Kidney epithelial cell (primary cell): ENCODE data around the gene GAMT. TPM values are rescaled to one million over a fixed set of nuclear protein-coding genes. Genes with fewer than 3 reads are reported as not detected.

Experiments
- DNase-seq: peaks from one replicate; pipeline ENCODE4 v3.0.0-alpha.2; 2010; ENCODE audit warnings: low read depth
- H3K27me3 ChIP-seq: 2 replicates; pipeline ENCODE4 v1.6.0; 2011; ENCODE audit warnings: low read length; ENCODE audit not compliant: control insufficient read depth, insufficient read depth
- H3K36me3 ChIP-seq: 2 replicates; pipeline ENCODE4 v1.5.1; 2011; ENCODE audit warnings: low read length; ENCODE audit not compliant: control insufficient read depth, insufficient read depth
- H3K4me3 ChIP-seq: 2 replicates; pipeline ENCODE4 v1.5.1; 2011; ENCODE audit warnings: low read depth, mild to moderate bottlenecking, control low read depth, low read length
- CTCF ChIP-seq: IDR thresholded peaks from 2 replicates; pipeline ENCODE4 v1.5.1; 2011; ENCODE audit warnings: mild to moderate bottlenecking, moderate library complexity, low read length, control low read depth, inconsistent platforms; ENCODE audit not compliant: insufficient read depth, poor library complexity, severe bottlenecking
- total RNA-seq: library from RNA; depleted of rRNA; stranded (reverse); fragments of >200 nt; gene quantifications from 2 replicates; pipeline ENCODE4 v1.2.3, GENCODE V29; 2015

The GAMT gene
- total RNA-seq, 1 donor from 2014 or later, result 20.3 TPM

GRCh38 chr19:1390890-1391423 is 10.4 kb downstream of the GAMT start:
- Histone ChIP-seq H3K27me3 (no peaks in the 10 kb centered on the region), H3K36me3 (peaks cover 2% of the 10 kb centered on the region), H3K4me3 (no peak overlapping the region)
- TF ChIP-seq CTCF, result no peak
- no peak for DNase-seq

- Histone ChIP-seq H3K4me3 (no peak overlapping the region), H3K27me3 (no peaks in the 10 kb centered on the region), H3K36me3 (peaks cover 2% of the 10 kb centered on the region)
- DNase-seq, result no peak
- no peak for TF ChIP-seq CTCF
These were observed 12.1 kb downstream of the GAMT start for GRCh38 chr19:1389033-1389940.

GRCh38 chr19:1388637-1389026 is 12.7 kb downstream of the GAMT start:
- Histone ChIP-seq H3K4me3 (no peak overlapping the region), H3K36me3 (peaks cover 2% of the 10 kb centered on the region), H3K27me3 (no peaks in the 10 kb centered on the region)
- TF ChIP-seq CTCF, result no peak
- no peak for DNase-seq

- Histone ChIP-seq H3K4me3 (no peak overlapping the region), H3K36me3 (peaks cover 2% of the 10 kb centered on the region), H3K27me3 (no peaks in the 10 kb centered on the region)
- no peak for DNase-seq
- no peak for TF ChIP-seq CTCF
These were observed 13.4 kb downstream of the GAMT start for GRCh38 chr19:1387684-1388636.

GRCh38 chr19:1386945-1387683 is 14.2 kb downstream of the GAMT start:
- Histone ChIP-seq H3K4me3 (no peak overlapping the region), H3K36me3 (peaks cover 2% of the 10 kb centered on the region), H3K27me3 (no peaks in the 10 kb centered on the region)
- DNase-seq, result no peak
- no peak for TF ChIP-seq CTCF
